Fibroblast of skin of abdomen (primary cell): ENCODE measurements around the gene CIBAR2.
"Not testable (repeated sequence)": the region's sequence is repeated elsewhere in the genome, so short reads cannot be mapped to it uniquely, and the experiment has no call there.

ENCODE experiments used
- DNase-seq: peaks from one replicate; pipeline ENCODE4 v3.0.0-alpha.2; 2013

Gene CIBAR2

GRCh38 chr16:85127379-85127723 is 15.1 kb upstream of the CIBAR2 start:
- no peak for DNase-seq

GRCh38 chr16:85126705-85127378 is 14.6 kb upstream of the CIBAR2 start:
- peak; percentile 86 for DNase-seq

GRCh38 chr16:85126394-85126704 is 14.1 kb upstream of the CIBAR2 start:
- no peak for DNase-seq

- no peak for DNase-seq
These were observed 13.5 kb upstream of the CIBAR2 start for GRCh38 chr16:85125570-85126393.

GRCh38 chr16:85124636-85125346 is 12.5 kb upstream of the CIBAR2 start:
- no peak for DNase-seq

GRCh38 chr16:85123891-85124635 is 11.8 kb upstream of the CIBAR2 start:
- DNase-seq = peak; percentile 64

GRCh38 chr16:85123441-85123840 is 11.2 kb upstream of the CIBAR2 start:
- not testable (repeated sequence) for DNase-seq

- no peak for DNase-seq
These were observed 7.7 kb upstream of the CIBAR2 start for GRCh38 chr16:85120006-85120340.

GRCh38 chr16:85117418-85117817 is 5.1 kb upstream of the CIBAR2 start:
- DNase-seq = no peak

GRCh38 chr16:85114909-85115567 is 2.8 kb upstream of the CIBAR2 start:
- peak; percentile 75 for DNase-seq

- no peak for DNase-seq
These were observed 1.6 kb upstream of the CIBAR2 start for GRCh38 chr16:85113913-85114312.

GRCh38 chr16:85113168-85113733 is 979 bp upstream of the CIBAR2 start:
- DNase-seq = no peak

- DNase-seq = no peak
These were observed 1.1 kb downstream of the CIBAR2 start for GRCh38 chr16:85111184-85111583.

- no peak for DNase-seq
These were observed 2.2 kb downstream of the CIBAR2 start for GRCh38 chr16:85110105-85110504.

GRCh38 chr16:85107532-85107931 is 4.7 kb downstream of the CIBAR2 start:
- DNase-seq = no peak

- no peak for DNase-seq
These were observed 5.2 kb downstream of the CIBAR2 start for GRCh38 chr16:85107083-85107482.

- DNase-seq = no peak
These were observed 6.8 kb downstream of the CIBAR2 start for GRCh38 chr16:85105475-85105874.

GRCh38 chr16:85104821-85105391 is 7.4 kb downstream of the CIBAR2 start:
- no peak for DNase-seq

GRCh38 chr16:85104147-85104546 is 8.1 kb downstream of the CIBAR2 start:
- DNase-seq = no peak

GRCh38 chr16:85103114-85104079 is 8.9 kb downstream of the CIBAR2 start:
- no peak for DNase-seq
